GM23338 (cell line): ENCODE results near the gene ANKRD22. TPM values are rescaled to one million over a fixed set of nuclear protein-coding genes. Genes with fewer than 3 reads are reported as not detected.

Experiments used
- ATAC-seq: fragments of 200-7000 bp; cut with Tn5 transposase; 3 replicates; pipeline ENCODE4 v1.9.1; 2020
- DNase-seq: peaks from one replicate; pipeline ENCODE4 v3.0.0-alpha.2; 2015; ENCODE audit warnings: low spot score
- H2AFZ ChIP-seq: fragments of 200-600 bp; sonication (generic); 2 replicates; pipeline ENCODE4 v1.8.0; 2016; ENCODE audit warnings: antibody characterized with exemption, mild to moderate bottlenecking, moderate library complexity
- H3F3A ChIP-seq: fragments of 200-600 bp; sonication (generic); replicated peaks from 2 replicates; pipeline ENCODE4 v1.8.0; 2017; ENCODE audit warnings: antibody characterized with exemption, mixed run types, low read depth
- H3K27ac ChIP-seq: fragments of 200-600 bp; sonication (generic); 2 replicates; pipeline ENCODE4 v1.6.1; 2016; ENCODE audit warnings: low read depth
- H3K27me3 ChIP-seq: fragments of 200-600 bp; sonication (generic); 2 replicates; pipeline ENCODE4 v1.8.0; 2016; ENCODE audit warnings: mild to moderate bottlenecking, mixed run types, moderate library complexity; ENCODE audit not compliant: insufficient read depth
- H3K36me3 ChIP-seq: fragments of 200-600 bp; sonication (generic); 2 replicates; pipeline ENCODE4 v1.8.0; 2016; ENCODE audit warnings: mild to moderate bottlenecking; ENCODE audit not compliant: insufficient read depth
- H3K4me1 ChIP-seq: fragments of 200-600 bp; sonication (generic); 2 replicates; pipeline ENCODE4 v1.8.0; 2016; ENCODE audit warnings: mild to moderate bottlenecking, moderate library complexity; ENCODE audit not compliant: insufficient read depth
- H3K4me2 ChIP-seq: fragments of 200-600 bp; sonication (generic); 2 replicates; pipeline ENCODE4 v1.7.1; 2017; ENCODE audit warnings: mixed run types
- H3K4me3 ChIP-seq: fragments of 200-600 bp; sonication (generic); 2 replicates; pipeline ENCODE4 v1.6.1; 2016; ENCODE audit warnings: mixed run types
- H3K79me2 ChIP-seq: fragments of 200-600 bp; sonication (generic); replicated peaks from 2 replicates; pipeline ENCODE4 v1.8.0; 2017; ENCODE audit warnings: mild to moderate bottlenecking; ENCODE audit not compliant: insufficient read depth
- H3K9me2 ChIP-seq: fragments of 200-600 bp; sonication (generic); 2 replicates; pipeline ENCODE4 v1.8.0; 2017; ENCODE audit not compliant: insufficient read depth
- H4K20me1 ChIP-seq: fragments of 200-600 bp; sonication (generic); replicated peaks from 2 replicates; pipeline ENCODE4 v1.8.0; 2017; ENCODE audit warnings: mild to moderate bottlenecking; ENCODE audit not compliant: insufficient read depth
- H3K27ac Mint-ChIP-seq: 2 replicates; pipeline ENCODE4 v1.8.0; 2020; ENCODE audit warnings: inconsistent platforms, mild to moderate bottlenecking, moderate library complexity, mixed read lengths
- H3K27me3 Mint-ChIP-seq: 3 replicates; pipeline ENCODE4 v1.8.0; 2022; ENCODE audit warnings: low read depth, mild to moderate bottlenecking, moderate library complexity, mixed read lengths, inconsistent platforms; ENCODE audit not compliant: insufficient read depth, poor library complexity
- H3K36me3 Mint-ChIP-seq: 3 replicates; pipeline ENCODE4 v1.8.0; 2021; ENCODE audit warnings: low read depth, mild to moderate bottlenecking, inconsistent platforms, moderate library complexity, mixed read lengths
- H3K4me1 Mint-ChIP-seq: 3 replicates; pipeline ENCODE4 v1.8.0; 2020; ENCODE audit warnings: mild to moderate bottlenecking, inconsistent platforms, mixed read lengths
- H3K4me3 Mint-ChIP-seq: 3 replicates; pipeline ENCODE4 v1.8.0; 2021; ENCODE audit warnings: moderate library complexity, mild to moderate bottlenecking, inconsistent platforms, mixed read lengths
- H3K9me3 Mint-ChIP-seq: 3 replicates; pipeline ENCODE4 v1.8.0; 2020; ENCODE audit warnings: moderate library complexity, mild to moderate bottlenecking, inconsistent platforms, mixed read lengths
- CREB1 ChIP-seq: fragments of 250-450 bp; sonication (Bioruptor Pico); IDR thresholded peaks from 2 replicates; pipeline ENCODE4 v1.5.0; 2020; ENCODE audit warnings: low read depth, mild to moderate bottlenecking, moderate library complexity
- CTCF ChIP-seq, 2 experiments: fragments of 200-600 bp in 1 of 2; sonication (generic) in 1 of 2; conservative IDR thresholded peaks; 2 replicates each; pipeline versions ENCODE4 v1.5.1 to v1.6.1; 2016 to 2017; ENCODE audit warnings: antibody characterized with exemption in 2 of 2, low read depth in 2 of 2, mild to moderate bottlenecking in 2 of 2, moderate library complexity in 1 of 2
- ETS1 ChIP-seq: IDR thresholded peaks from 2 replicates; pipeline ENCODE4 v1.6.1; 2016; ENCODE audit warnings: antibody characterized with exemption
- EZH2 ChIP-seq: fragments of 200-600 bp; sonication (generic); IDR thresholded peaks from one replicate; pipeline ENCODE4 v1.8.0; 2017; ENCODE audit warnings: antibody characterized with exemption, mild to moderate bottlenecking, low read depth; ENCODE audit not compliant: unreplicated experiment
- EZH2phosphoT487 ChIP-seq: fragments of 200-600 bp; sonication (generic); IDR thresholded peaks from one replicate; pipeline ENCODE4 v1.8.1; 2018; ENCODE audit warnings: antibody characterized with exemption; ENCODE audit not compliant: unreplicated experiment
- JUNB ChIP-seq: IDR thresholded peaks from one replicate; pipeline ENCODE4 v1.6.1; 2016; ENCODE audit warnings: antibody characterized with exemption; ENCODE audit not compliant: unreplicated experiment
- NANOG ChIP-seq: IDR thresholded peaks from 2 replicates; pipeline ENCODE4 v1.6.1; 2016; ENCODE audit warnings: antibody characterized with exemption, borderline replicate concordance
- POLR2AphosphoS5 ChIP-seq: IDR thresholded peaks from 2 replicates; pipeline ENCODE4 v1.6.1; 2016; ENCODE audit warnings: antibody characterized with exemption, low read depth
- STAT1 ChIP-seq: IDR thresholded peaks from one replicate; pipeline ENCODE4 v1.6.1; 2016; ENCODE audit warnings: antibody characterized with exemption; ENCODE audit not compliant: unreplicated experiment
- ZNF114 ChIP-seq: fragments of 250-450 bp; sonication (Bioruptor Pico); IDR thresholded peaks from 2 replicates; pipeline ENCODE4 v1.5.0; 2020; ENCODE audit warnings: mild to moderate bottlenecking, moderate library complexity
- ZNF331 ChIP-seq: fragments of 250-450 bp; sonication (Bioruptor Pico); IDR thresholded peaks from 2 replicates; pipeline ENCODE4 v1.5.0; 2020; ENCODE audit warnings: low read depth, mild to moderate bottlenecking, moderate library complexity
- ZNF462 ChIP-seq: fragments of 250-450 bp; sonication (Bioruptor Pico); IDR thresholded peaks from 2 replicates; pipeline ENCODE4 v1.5.0; 2020; ENCODE audit warnings: mild to moderate bottlenecking, moderate library complexity
- polyA plus RNA-seq: library from polyadenylated mRNA; unstranded; fragments of >200 nt; fragmentation: Nextera tagmentation; extraction: Ambion mirVana; gene quantifications from 2 replicates; pipeline ENCODE4 v1.2.1, GENCODE V29; 2016
- total RNA-seq: library from RNA; depleted of rRNA; stranded (reverse); fragments of >200 nt; shearing (Covaris generic); gene quantifications from 2 replicates; pipeline ENCODE4 v1.2.3, GENCODE V29; 2014
- TF ChIP-seq, protein P1 (sequence below): IDR thresholded peaks from one replicate; pipeline ENCODE4 v1.6.1; 2018; ENCODE audit warnings: antibody characterized with exemption; ENCODE audit not compliant: unreplicated experiment

Gene ANKRD22
- total and polyA plus RNA-seq, 2 experiments from 2014 or later: not detected

DNA sequence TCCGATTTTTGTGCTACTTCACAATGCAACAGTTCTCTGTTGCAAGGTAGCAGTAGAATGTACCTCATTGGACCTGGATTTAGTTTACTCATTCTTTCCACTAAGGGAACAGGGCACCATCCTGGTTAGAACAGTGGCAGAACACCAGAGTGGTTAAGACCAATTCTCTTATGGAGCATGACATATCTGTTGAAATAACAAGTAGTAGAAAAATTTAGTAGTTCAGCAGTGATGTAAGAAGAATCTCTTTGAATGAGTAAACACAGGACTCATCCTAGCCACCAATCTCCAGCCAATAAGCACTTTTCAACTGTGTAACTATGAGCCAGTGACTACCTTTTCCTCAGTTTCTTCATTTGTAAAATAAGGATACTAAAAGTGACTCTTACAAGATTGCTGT lies 2.4 kb downstream of the ANKRD22 start:
- Histone ChIP-seq H3K4me3 (no peak overlapping the region), H3K79me2 (no peaks in the 10 kb centered on the region), H4K20me1 (no peaks in the 10 kb centered on the region), H3K9me2 (no peaks in the 10 kb centered on the region), H3F3A (no peaks in the 10 kb centered on the region), H3K4me2 (no peak overlapping the region), H2AFZ (no peak overlapping the region), H3K27ac (no peak overlapping the region), H3K36me3 (no peaks in the 10 kb centered on the region), H3K27me3 (no peaks in the 10 kb centered on the region), H3K4me1 (peaks cover 28% of the 10 kb centered on the region)
- Mint-ChIP-seq H3K9me3 (no peaks in the 10 kb centered on the region), H3K4me3 (no peak overlapping the region), H3K4me1 (peaks cover 24% of the 10 kb centered on the region), H3K27ac (no peak overlapping the region), H3K36me3 (no peaks in the 10 kb centered on the region), H3K27me3 (no peaks in the 10 kb centered on the region)
- no peak for ATAC-seq
- no peak for DNase-seq
- TF ChIP-seq CTCF (conservative IDR thresholded peaks at IDR 0.05; ENCODE audit: low read depth in 2 of 2) (no peak), STAT1 (no peak), POLR2AphosphoS5 (no peak), CREB1 (no peak), JUNB (no peak), EZH2phosphoT487 (no peak), EZH2 (no peak), ZNF462 (no peak), ZNF331 (no peak), ZNF114 (CRISPR knock-in tag) (no peak), NANOG (no peak), ETS1 (no peak)
- TF ChIP-seq, protein P1, sequence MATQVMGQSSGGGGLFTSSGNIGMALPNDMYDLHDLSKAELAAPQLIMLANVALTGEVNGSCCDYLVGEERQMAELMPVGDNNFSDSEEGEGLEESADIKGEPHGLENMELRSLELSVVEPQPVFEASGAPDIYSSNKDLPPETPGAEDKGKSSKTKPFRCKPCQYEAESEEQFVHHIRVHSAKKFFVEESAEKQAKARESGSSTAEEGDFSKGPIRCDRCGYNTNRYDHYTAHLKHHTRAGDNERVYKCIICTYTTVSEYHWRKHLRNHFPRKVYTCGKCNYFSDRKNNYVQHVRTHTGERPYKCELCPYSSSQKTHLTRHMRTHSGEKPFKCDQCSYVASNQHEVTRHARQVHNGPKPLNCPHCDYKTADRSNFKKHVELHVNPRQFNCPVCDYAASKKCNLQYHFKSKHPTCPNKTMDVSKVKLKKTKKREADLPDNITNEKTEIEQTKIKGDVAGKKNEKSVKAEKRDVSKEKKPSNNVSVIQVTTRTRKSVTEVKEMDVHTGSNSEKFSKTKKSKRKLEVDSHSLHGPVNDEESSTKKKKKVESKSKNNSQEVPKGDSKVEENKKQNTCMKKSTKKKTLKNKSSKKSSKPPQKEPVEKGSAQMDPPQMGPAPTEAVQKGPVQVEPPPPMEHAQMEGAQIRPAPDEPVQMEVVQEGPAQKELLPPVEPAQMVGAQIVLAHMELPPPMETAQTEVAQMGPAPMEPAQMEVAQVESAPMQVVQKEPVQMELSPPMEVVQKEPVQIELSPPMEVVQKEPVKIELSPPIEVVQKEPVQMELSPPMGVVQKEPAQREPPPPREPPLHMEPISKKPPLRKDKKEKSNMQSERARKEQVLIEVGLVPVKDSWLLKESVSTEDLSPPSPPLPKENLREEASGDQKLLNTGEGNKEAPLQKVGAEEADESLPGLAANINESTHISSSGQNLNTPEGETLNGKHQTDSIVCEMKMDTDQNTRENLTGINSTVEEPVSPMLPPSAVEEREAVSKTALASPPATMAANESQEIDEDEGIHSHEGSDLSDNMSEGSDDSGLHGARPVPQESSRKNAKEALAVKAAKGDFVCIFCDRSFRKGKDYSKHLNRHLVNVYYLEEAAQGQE: no peak
